Gastroesophageal sphincter (tissue), 4 donors: ENCODE results near the gene CEP170. TPM values are rescaled to one million over a fixed set of nuclear protein-coding genes. Genes with fewer than 3 reads are reported as not detected.
A peak's percentile ranks its signal among the peaks of the same experiment; 100 is the strongest.
"Not testable (repeated sequence)": the region's sequence is repeated elsewhere in the genome, so short reads cannot be mapped to it uniquely, and the experiment has no call there.

Source experiments
- ATAC-seq: fragments of 150-250 bp; one replicate; pipeline ENCODE4 v1.9.1; 2016; ENCODE audit warnings: mild to moderate bottlenecking, moderate library complexity
- H3K27ac ChIP-seq, 4 donors: fragments of 200-600 bp; sonication (generic) in 3 of 4; 1 replicate in 3 of 4; 2 replicates in 1 of 4; pipeline ENCODE4 v1.5.1; 2016 to 2019
- H3K27me3 ChIP-seq: fragments of 200-600 bp; sonication (generic); one replicate; pipeline ENCODE4 v1.5.1; 2019
- H3K36me3 ChIP-seq, 2 donors: fragments of 200-600 bp; sonication (generic); one replicate each; pipeline ENCODE4 v1.5.1; 2019; ENCODE audit warnings: control low read depth in 1 of 2
- H3K4me1 ChIP-seq, 3 donors: fragments of 200-600 bp; sonication (generic); 1 replicate in 2 of 3; 2 replicates in 1 of 3; pipeline ENCODE4 v1.5.1; 2016 to 2019; ENCODE audit warnings: control low read depth in 2 of 3
- H3K4me3 ChIP-seq, 2 donors: fragments of 200-600 bp; sonication (generic); one replicate each; pipeline ENCODE4 v1.5.1; 2019; ENCODE audit warnings: mild to moderate bottlenecking in 1 of 2, moderate library complexity in 1 of 2
- H3K9me3 ChIP-seq, 3 donors: fragments of 200-600 bp; sonication (generic); one replicate each; pipeline ENCODE4 v1.5.1; 2017 to 2019; ENCODE audit warnings: control low read depth in 2 of 3
- CTCF ChIP-seq, 4 experiments: fragments of 200-600 bp in 2 of 4; fragments of 450-650 bp in 2 of 4; sonication (generic) in 1 of 4; IDR thresholded peaks; one replicate each; pipeline ENCODE4 v1.5.1; 2017 to 2019; ENCODE audit warnings: antibody characterized with exemption in 4 of 4, mild to moderate bottlenecking in 2 of 4, moderate library complexity in 2 of 4
- EP300 ChIP-seq: sonication (generic); formaldehyde crosslinking; IDR thresholded peaks from one replicate; pipeline ENCODE4 v1.6.1; 2017; ENCODE audit warnings: antibody characterized with exemption, mild to moderate bottlenecking
- POLR2A ChIP-seq, 2 donors: fragments of 450-650 bp; IDR thresholded peaks; one replicate each; pipeline ENCODE4 v1.6.1; 2017; ENCODE audit warnings: antibody characterized with exemption in 2 of 2, mild to moderate bottlenecking in 2 of 2, moderate library complexity in 1 of 2
- POLR2AphosphoS5 ChIP-seq: sonication (generic); formaldehyde crosslinking; IDR thresholded peaks from one replicate; pipeline ENCODE4 v1.6.1; 2017; ENCODE audit warnings: antibody characterized with exemption
- WGBS, 2 donors: methylation state at CpG; one replicate each; pipeline ENCODE4 v1.1.5; 2018; ENCODE audit warnings: low coverage in 1 of 2; 5-methylcytosine and 5-hydroxymethylcytosine counted together
- total RNA-seq, 4 donors: library from RNA; depleted of rRNA; stranded (reverse); fragments of >200 nt; gene quantifications; one replicate each; pipeline ENCODE4 v1.1.0, GENCODE V29; 2016

CEP170 gene
- total RNA-seq, 4 donors from 2014 or later, result 33.1 to 53.5 (median 41.6) TPM

DNA sequence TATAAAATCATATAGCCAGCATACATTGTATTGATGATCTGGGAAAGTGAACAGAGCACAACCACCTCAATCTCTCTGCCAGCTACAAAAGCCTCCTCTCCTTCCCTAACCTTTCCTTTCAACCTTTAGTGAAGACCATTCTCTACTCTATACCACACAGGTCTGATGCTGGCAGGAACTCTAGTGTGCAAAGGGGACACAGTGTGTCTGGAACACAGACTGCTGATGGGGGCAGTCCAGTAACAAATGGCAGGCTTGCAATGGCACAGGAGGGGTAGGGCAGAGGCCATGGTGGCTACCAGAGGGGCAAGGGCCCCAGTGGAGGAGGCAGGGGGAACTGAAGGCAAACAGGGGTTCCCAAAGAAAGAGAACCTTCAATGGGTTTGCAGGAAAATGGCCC, 37.0 kb downstream of the CEP170 start:
- ATAC-seq, result no peak
- Histone ChIP-seq H3K36me3 (peaks cover 0 to 29% of the 10 kb centered on the region in 2 donors), H3K9me3 (no peaks in the 10 kb centered on the region), H3K4me1 (peaks cover 0 to 8% (median 0%) of the 10 kb centered on the region in 3 donors), H3K27me3 (no peaks in the 10 kb centered on the region), H3K27ac (no peak overlapping the region), H3K4me3 (no peak overlapping the region)
- TF ChIP-seq CTCF (IDR thresholded peaks at IDR 0.05), result no peak
- no peak for TF ChIP-seq POLR2AphosphoS5
- TF ChIP-seq POLR2A (IDR thresholded peaks at IDR 0.05), result no peak
- TF ChIP-seq EP300, result no peak

DNA sequence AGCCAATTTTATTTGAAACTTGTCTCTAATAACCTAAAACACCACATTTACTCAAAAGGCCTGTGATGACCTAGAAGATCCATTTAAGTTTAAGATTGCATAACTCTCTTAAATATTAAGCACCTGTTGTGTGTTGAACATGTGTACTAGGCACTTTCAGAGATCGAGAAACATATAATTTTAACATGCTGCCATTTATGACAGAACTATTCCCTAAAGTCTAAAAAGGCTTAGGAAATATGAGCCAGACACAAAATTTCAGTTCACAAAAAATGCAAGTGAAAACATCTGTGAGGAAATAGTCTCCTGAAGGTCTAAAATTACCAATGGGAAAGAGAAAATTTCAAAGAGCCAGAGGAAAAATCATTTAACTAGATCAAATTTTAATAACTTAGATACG, 37.7 kb downstream of the CEP170 start:
- Histone ChIP-seq H3K4me3 (no peak overlapping the region), H3K4me1 (peaks cover 0 to 15% (median 0%) of the 10 kb centered on the region in 3 donors), H3K36me3 (peaks cover 0 to 22% of the 10 kb centered on the region in 2 donors), H3K27ac (no peak overlapping the region), H3K27me3 (no peaks in the 10 kb centered on the region), H3K9me3 (no peaks in the 10 kb centered on the region)
- 52 to 58% methylated on average over 2 of the region's 2 CpGs for WGBS, 2 donors
- no peak for ATAC-seq
- no peak for TF ChIP-seq POLR2A (IDR thresholded peaks at IDR 0.05)
- no peak for TF ChIP-seq POLR2AphosphoS5
- no peak for TF ChIP-seq EP300
- no peak for TF ChIP-seq CTCF (IDR thresholded peaks at IDR 0.05)

DNA sequence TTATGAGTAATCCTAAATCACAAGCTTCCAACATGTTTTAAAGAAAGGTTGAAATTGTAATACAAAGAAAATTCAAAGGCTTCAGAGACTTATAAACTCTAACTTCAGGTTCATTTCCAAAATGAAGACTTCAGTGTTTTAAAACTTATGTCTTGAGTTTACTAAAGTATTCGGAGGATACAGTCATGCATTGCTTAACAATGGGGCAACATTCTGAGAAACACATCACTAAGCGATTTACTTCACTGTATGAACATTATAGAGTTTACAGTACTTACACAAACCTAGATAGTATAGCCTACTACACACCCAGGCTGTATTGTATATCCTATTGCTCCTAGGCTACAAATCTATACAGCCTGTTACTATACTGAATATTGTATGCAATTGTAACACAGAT, 38.3 kb downstream of the CEP170 start:
- Histone ChIP-seq H3K36me3 (peaks cover 0 to 20% of the 10 kb centered on the region in 2 donors), H3K9me3 (no peaks in the 10 kb centered on the region), H3K27me3 (no peaks in the 10 kb centered on the region), H3K4me1 (peaks cover 0 to 21% (median 0%) of the 10 kb centered on the region in 3 donors), H3K4me3 (no peak overlapping the region), H3K27ac (no peak overlapping the region)
- TF ChIP-seq POLR2AphosphoS5 (no peak), CTCF (IDR thresholded peaks at IDR 0.05) (no peak), POLR2A (IDR thresholded peaks at IDR 0.05) (no peak), EP300 (no peak)
- no peak for ATAC-seq
- WGBS, 2 donors, result 89 to 92% methylated on average over 2 of the region's 2 CpGs

- peaks cover 0 to 25% (median 0%) of the 10 kb centered on the region in 3 donors for H3K4me1 ChIP-seq
- not testable (repeated sequence) for H3K27ac ChIP-seq, H3K27me3 ChIP-seq, ATAC-seq, H3K36me3 ChIP-seq, H3K9me3 ChIP-seq, H3K4me3 ChIP-seq
- 82 to 89% methylated on average over 10 to 12 of the region's 12 CpGs for WGBS, 2 donors
Measured at GRCh38 chr1:243215276-243215875, 39.7 kb downstream of the CEP170 start.

- 56 to 89% methylated on average over 3 to 4 of the region's 4 CpGs for WGBS, 2 donors
- H3K27me3 ChIP-seq, result no peaks in the 10 kb centered on the region
- H3K9me3 ChIP-seq, result no peaks in the 10 kb centered on the region
- peak; percentile 71 for ATAC-seq
- H3K4me1 ChIP-seq, result peaks cover 0 to 25% (median 0%) of the 10 kb centered on the region in 3 donors
- no peak overlapping the region for H3K4me3 ChIP-seq
- H3K36me3 ChIP-seq, result peaks cover 0 to 8% of the 10 kb centered on the region in 2 donors
- no peak overlapping the region for H3K27ac ChIP-seq
- no peak for TF ChIP-seq EP300
- TF ChIP-seq POLR2A (IDR thresholded peaks at IDR 0.05), result no peak
- TF ChIP-seq CTCF (IDR thresholded peaks at IDR 0.05), result no peak
- TF ChIP-seq POLR2AphosphoS5, result peak; percentile 69
Measured at GRCh38 chr1:243213045-243213787, 41.9 kb downstream of the CEP170 start.
